GM13977 (cell line): ENCODE measurements around the gene METTL22.

Experiments
- DNase-seq: peaks from one replicate; pipeline ENCODE4 v3.0.0; 2012; ENCODE audit warnings: low spot score
- CTCF ChIP-seq: IDR thresholded peaks from 2 replicates; pipeline ENCODE4 v1.5.1; 2012; ENCODE audit warnings: mild to moderate bottlenecking, control low read depth; ENCODE audit not compliant: insufficient read depth; ENCODE audit errors: extremely low read depth, missing control alignments
- in situ Hi-C: fragments of 300-500 bp; cut with MboI; formaldehyde crosslinking; loops from one replicate; pipeline ENCODE4 v1.12.0; 2022; ENCODE audit warnings: low sequenced_read_pairs, low pct_unique_long_range_greater_than_20kb, mixed read lengths, inconsistent platforms; ENCODE audit not compliant: unreplicated experiment

The METTL22 gene

GRCh38 chr16:8676160-8676547 is 54.7 kb downstream of the METTL22 start:
- in situ Hi-C loops, result loop anchor here (10.0 kb wide), 1 partner anchor 119 kb away; the partner anchor contains the start of genes PMM2 and TMEM186
- TF ChIP-seq CTCF, result no peak
- DNase-seq, result no peak

GRCh38 chr16:8676737-8677375 is 55.4 kb downstream of the METTL22 start:
- in situ Hi-C loops, result loop anchor here (10.0 kb wide), 1 partner anchor 118 kb away; the partner anchor contains the start of genes PMM2 and TMEM186
- no peak for TF ChIP-seq CTCF
- DNase-seq, result no peak

GRCh38 chr16:8677481-8677880 is 56.0 kb downstream of the METTL22 start:
- in situ Hi-C loops, result loop anchor here (10.0 kb wide), 1 partner anchor 117 kb away; the partner anchor contains the start of genes PMM2 and TMEM186
- TF ChIP-seq CTCF, result no peak
- no peak for DNase-seq

- no peak for DNase-seq
- in situ Hi-C loops, result loop anchor here (10.0 kb wide), 1 partner anchor 117 kb away; the partner anchor contains the start of genes PMM2 and TMEM186
- no peak for TF ChIP-seq CTCF
These were observed 56.8 kb downstream of the METTL22 start for GRCh38 chr16:8678068-8678927.

GRCh38 chr16:8679151-8679550 is 57.7 kb downstream of the METTL22 start:
- TF ChIP-seq CTCF, result no peak
- in situ Hi-C loops, result loop anchor here (10.0 kb wide), 1 partner anchor 116 kb away; the partner anchor contains the start of genes PMM2 and TMEM186
- no peak for DNase-seq

GRCh38 chr16:8682551-8683259 is 61.2 kb downstream of the METTL22 start:
- in situ Hi-C loops, result no loop called here
- TF ChIP-seq CTCF, result no peak
- no peak for DNase-seq
